ENCODE measurements around the gene FAM120B.

Gene FAM120B

DNA sequence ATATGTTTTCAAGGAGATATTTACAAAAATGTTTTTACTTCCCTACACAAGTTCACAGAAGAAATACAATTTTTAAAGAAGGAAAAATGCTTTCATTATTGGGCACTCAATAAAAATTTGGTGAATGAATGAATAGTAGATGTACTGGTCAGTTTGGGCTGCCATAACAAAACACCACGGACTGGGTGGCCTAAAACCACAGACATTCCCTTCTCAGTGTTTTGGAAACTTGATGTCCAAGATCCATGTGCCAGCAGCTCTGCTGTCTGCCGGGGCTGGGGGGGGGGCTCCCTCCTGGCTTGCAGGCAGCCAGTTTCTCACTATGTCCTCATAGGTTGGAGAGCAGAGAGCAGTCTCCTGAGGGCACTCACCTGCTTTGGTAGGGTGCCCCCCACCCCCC, 62.0 kb downstream of the FAM120B start:
- no peak for TF ChIP-seq CTCF (IDR thresholded peaks at IDR 0.05; ENCODE audit: borderline replicate concordance, insufficient read depth, low read depth, low read length)
- no peak overlapping the region for H3K4me3 ChIP-seq (ENCODE audit: low read depth, low read length)

GRCh38 chr6:170369403-170369802, 62.8 kb downstream of the FAM120B start:
- TF ChIP-seq CTCF (IDR thresholded peaks at IDR 0.05; ENCODE audit: borderline replicate concordance, insufficient read depth, low read depth, low read length), result no peak
- no peak overlapping the region for H3K4me3 ChIP-seq (ENCODE audit: low read depth, low read length)

GRCh38 chr6:170370416-170370815, 63.9 kb downstream of the FAM120B start:
- no peak for TF ChIP-seq CTCF (IDR thresholded peaks at IDR 0.05; ENCODE audit: borderline replicate concordance, insufficient read depth, low read depth, low read length)
- H3K4me3 ChIP-seq (ENCODE audit: low read depth, low read length), result no peak overlapping the region

DNA sequence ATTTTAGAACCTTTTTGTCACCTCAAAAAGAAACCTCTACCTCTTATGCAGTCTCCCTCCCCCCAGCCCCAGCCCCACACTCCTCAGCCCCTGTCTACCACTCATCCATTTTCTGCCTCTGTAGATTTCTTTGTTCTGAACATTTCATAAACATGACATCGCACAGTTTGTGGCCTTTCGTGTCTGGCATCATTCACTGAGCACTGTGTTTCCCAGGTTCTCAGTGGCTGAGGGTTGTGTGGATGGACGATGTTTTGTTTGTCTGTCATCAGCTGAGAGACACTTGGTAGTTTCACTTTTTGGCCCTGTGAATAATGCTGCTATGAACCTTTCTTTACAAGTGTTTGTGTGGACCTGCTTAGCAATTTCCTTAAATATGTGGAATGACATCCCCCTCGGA, 64.5 kb downstream of the FAM120B start:
- TF ChIP-seq CTCF (IDR thresholded peaks at IDR 0.05; ENCODE audit: borderline replicate concordance, insufficient read depth, low read depth, low read length), result no peak
- no peak overlapping the region for H3K4me3 ChIP-seq (ENCODE audit: low read depth, low read length)

DNA sequence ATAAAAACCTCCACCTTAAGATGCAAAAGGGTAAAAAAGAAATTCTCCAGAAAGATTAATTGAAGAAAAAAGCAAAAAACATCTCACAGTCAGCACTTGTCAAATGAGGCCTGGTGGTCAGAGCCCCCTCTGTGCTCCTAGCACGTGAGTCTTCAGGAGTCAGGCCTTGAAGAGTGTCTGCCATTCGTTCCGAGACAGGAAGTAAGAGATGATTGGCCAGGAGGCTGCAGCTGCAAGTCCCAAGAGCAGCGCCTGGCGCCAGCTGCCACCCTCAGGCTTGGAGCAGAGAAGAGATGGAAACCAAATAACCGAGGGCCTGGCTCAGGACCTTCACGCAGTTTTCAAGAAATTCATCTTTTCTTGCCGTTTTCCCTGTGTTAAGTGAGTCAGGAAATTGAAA, 65.0 kb downstream of the FAM120B start:
- no peak for TF ChIP-seq CTCF (IDR thresholded peaks at IDR 0.05; ENCODE audit: borderline replicate concordance, insufficient read depth, low read depth, low read length)
- H3K4me3 ChIP-seq (ENCODE audit: low read depth, low read length), result no peak overlapping the region

DNA sequence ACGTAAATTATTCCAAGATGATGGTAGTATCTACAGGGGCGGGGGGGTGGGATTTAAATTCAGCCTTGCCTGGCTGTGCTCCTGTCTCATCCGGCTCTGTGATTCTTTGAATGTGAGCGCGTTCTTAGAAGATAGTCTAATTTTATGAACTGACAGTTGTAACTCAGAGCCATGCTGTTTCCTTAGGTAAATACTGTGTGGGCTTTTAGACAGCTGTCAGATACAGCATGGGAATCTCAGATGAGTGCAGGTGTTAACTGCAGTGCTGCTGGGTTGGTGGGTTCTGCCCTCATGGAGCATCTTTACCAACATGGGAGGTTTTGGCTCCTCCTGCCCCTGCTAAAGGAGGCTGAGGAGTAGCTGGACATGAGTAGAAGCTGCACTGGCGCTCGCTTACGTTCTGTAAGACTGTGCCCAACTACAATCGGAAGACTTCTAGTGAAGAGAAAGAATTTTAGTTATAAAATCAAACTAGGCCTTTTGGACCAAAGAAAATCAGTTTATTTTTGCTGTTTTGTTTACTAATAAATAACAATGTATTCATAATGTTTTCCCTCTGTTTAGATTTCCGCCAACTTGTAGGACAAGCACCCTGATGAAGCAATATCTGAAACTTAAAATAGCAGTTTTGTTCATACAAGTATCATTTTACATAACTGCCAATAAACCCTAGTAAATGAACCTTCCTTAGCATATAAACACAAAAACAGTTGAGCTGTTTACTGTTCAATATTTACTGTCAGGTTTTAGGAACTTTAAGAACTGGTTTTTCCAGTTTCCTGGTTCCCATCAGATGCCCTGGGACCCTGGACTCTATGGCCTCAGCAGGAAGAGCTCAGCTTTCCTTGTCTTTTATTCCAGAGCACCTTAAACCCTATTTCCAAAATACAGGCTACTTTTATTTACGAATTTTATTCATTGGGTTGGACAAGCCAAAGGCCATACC, 66.1 kb downstream of the FAM120B start:
- TF ChIP-seq CTCF (IDR thresholded peaks at IDR 0.05; ENCODE audit: borderline replicate concordance, insufficient read depth, low read depth, low read length), result no peak

More for the DNA sequence above, 66.1 kb downstream of the FAM120B start:
- H3K4me3 ChIP-seq (ENCODE audit: low read depth, low read length), result no peak overlapping the region

Data from GM12875 (cell line).